Trophoblast cell (in vitro differentiated cells and primary cell): ENCODE measurements around the gene SCNM1.
A peak's percentile ranks its signal among the peaks of the same experiment; 100 is the strongest.
"Not testable (repeated sequence)": the region's sequence is repeated elsewhere in the genome, so short reads cannot be mapped to it uniquely, and the experiment has no call there.

ENCODE experiments used
- DNase-seq, 2 donors: peaks; one replicate each; pipeline ENCODE4 v3.0.0-alpha.2; 2016
- H2AFZ ChIP-seq: 2 replicates; pipeline ENCODE4 v1.6.1; 2013; ENCODE audit warnings: low read length, moderate library complexity, mild to moderate bottlenecking; ENCODE audit not compliant: insufficient read depth, poor library complexity
- H2AK5ac ChIP-seq: 2 replicates; pipeline ENCODE4 v1.6.1; 2013; ENCODE audit warnings: mild to moderate bottlenecking, low read length
- H2BK120ac ChIP-seq: 2 replicates; pipeline ENCODE4 v1.6.1; 2013; ENCODE audit warnings: low read length, mild to moderate bottlenecking, moderate library complexity; ENCODE audit not compliant: insufficient read depth, poor library complexity
- H2BK12ac ChIP-seq: 2 replicates; pipeline ENCODE4 v1.6.1; 2013; ENCODE audit warnings: mild to moderate bottlenecking, low read length, moderate library complexity
- H2BK5ac ChIP-seq: 2 replicates; pipeline ENCODE4 v1.6.1; 2013; ENCODE audit warnings: low read length, low read depth, moderate library complexity, mild to moderate bottlenecking; ENCODE audit not compliant: poor library complexity
- H3K14ac ChIP-seq: 2 replicates; pipeline ENCODE4 v1.6.1; 2013; ENCODE audit warnings: mild to moderate bottlenecking, low read length
- H3K18ac ChIP-seq: 2 replicates; pipeline ENCODE4 v1.6.1; 2013; ENCODE audit warnings: mild to moderate bottlenecking, low read length
- H3K23ac ChIP-seq: 2 replicates; pipeline ENCODE4 v1.6.1; 2013; ENCODE audit warnings: low read length
- H3K27ac ChIP-seq: 2 replicates; pipeline ENCODE4 v1.5.1; 2013; ENCODE audit warnings: low read depth, mild to moderate bottlenecking, inconsistent platforms, low read length, moderate library complexity
- H3K27me3 ChIP-seq: 2 replicates; pipeline ENCODE4 v1.6.1; 2013; ENCODE audit warnings: inconsistent platforms, mild to moderate bottlenecking, low read length, moderate library complexity; ENCODE audit not compliant: insufficient read depth
- H3K36me3 ChIP-seq, 2 experiments: 1 replicate in 1 of 2; 2 replicates in 1 of 2; pipeline ENCODE4 v1.6.1; 2013; ENCODE audit warnings: low read length in 2 of 2, mild to moderate bottlenecking in 2 of 2, moderate library complexity in 1 of 2; ENCODE audit not compliant: insufficient read depth in 2 of 2, control insufficient read depth in 1 of 2
- H3K4ac ChIP-seq: 2 replicates; pipeline ENCODE4 v1.6.1; 2013; ENCODE audit warnings: low read depth, mild to moderate bottlenecking, low read length, moderate library complexity
- H3K4me1 ChIP-seq, 2 experiments: 1 replicate in 1 of 2; 2 replicates in 1 of 2; pipeline ENCODE4 v1.6.1; 2013; ENCODE audit warnings: low read length in 2 of 2, mild to moderate bottlenecking in 2 of 2, moderate library complexity in 1 of 2; ENCODE audit not compliant: insufficient read depth in 2 of 2, control insufficient read depth in 1 of 2
- H3K4me2 ChIP-seq: 2 replicates; pipeline ENCODE4 v1.6.1; 2013; ENCODE audit warnings: inconsistent platforms, mild to moderate bottlenecking, low read length, moderate library complexity
- H3K4me3 ChIP-seq: 2 replicates; pipeline ENCODE4 v1.5.1; 2013; ENCODE audit warnings: mild to moderate bottlenecking, low read depth, low read length, inconsistent platforms
- H3K79me1 ChIP-seq: one replicate; pipeline ENCODE4 v1.6.1; 2013; ENCODE audit warnings: low read length
- H3K79me2 ChIP-seq: 2 replicates; pipeline ENCODE4 v1.6.1; 2013; ENCODE audit warnings: low read length, mild to moderate bottlenecking; ENCODE audit not compliant: control insufficient read depth, insufficient read depth, poor library complexity
- H3K9ac ChIP-seq: 2 replicates; pipeline ENCODE4 v1.6.1; 2013; ENCODE audit warnings: mild to moderate bottlenecking, low read length
- H3K9me3 ChIP-seq: 2 replicates; pipeline ENCODE4 v1.6.1; 2013; ENCODE audit warnings: low read depth, mild to moderate bottlenecking, control low read depth, inconsistent platforms, low read length; ENCODE audit not compliant: insufficient read depth
- H4K12ac ChIP-seq: 2 replicates; pipeline ENCODE4 v1.6.1; 2013; ENCODE audit warnings: low read depth, mild to moderate bottlenecking, low read length, moderate library complexity
- H4K8ac ChIP-seq: 2 replicates; pipeline ENCODE4 v1.6.1; 2013; ENCODE audit warnings: low read depth, mild to moderate bottlenecking, low read length, moderate library complexity
- H4K91ac ChIP-seq: one replicate; pipeline ENCODE4 v1.6.1; 2013; ENCODE audit warnings: low read depth, mild to moderate bottlenecking, low read length, moderate library complexity
- WGBS: extraction: QIAGEN DNeasy Blood & Tissue Kit; methylation state at CpG from one replicate; pipeline ENCODE4 v1.1.7; 2013; ENCODE audit warnings: missing lambda C conversion rate; ENCODE audit not compliant: insufficient read length, insufficient coverage; ENCODE audit errors: extremely low coverage; 5-methylcytosine and 5-hydroxymethylcytosine counted together

SCNM1 gene

DNA sequence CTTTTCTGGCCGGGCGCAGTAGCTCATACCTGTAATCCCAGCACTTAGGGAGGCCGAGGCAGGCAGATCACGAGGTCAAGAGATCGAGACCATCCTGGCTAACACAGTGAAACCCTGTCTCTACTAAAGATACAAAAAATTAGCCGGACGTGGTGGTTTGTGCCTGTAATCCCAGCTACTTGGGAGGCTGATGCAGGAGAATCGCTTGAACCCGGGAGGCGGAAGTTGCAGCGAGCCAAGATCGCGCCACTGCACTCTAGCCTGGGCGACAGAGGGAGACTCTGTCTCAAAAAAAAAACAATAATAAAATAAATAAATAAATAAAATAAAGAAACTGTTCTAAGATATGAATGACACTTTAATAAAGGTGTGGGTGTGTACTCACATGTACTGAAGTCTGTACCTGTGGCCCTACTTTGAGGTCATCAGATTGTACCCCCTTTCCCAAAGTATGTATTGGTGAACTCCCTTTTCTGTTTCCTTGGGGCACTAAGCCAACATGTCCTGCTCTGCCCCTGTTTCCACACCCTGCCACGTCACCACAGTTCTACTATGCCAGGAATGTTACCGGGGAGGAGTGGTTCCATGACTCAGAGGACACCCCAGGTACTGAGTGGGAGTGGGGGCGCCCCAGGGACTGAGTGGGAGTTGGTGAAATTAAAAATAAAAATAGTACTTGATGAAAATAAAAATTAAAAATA lies 29.1 kb downstream of the SCNM1 start:
- Histone ChIP-seq H2BK120ac (peak overlapping the region; percentile 38), H4K8ac (peak overlapping the region; percentile 36), H4K91ac (peak overlapping the region; percentile 61), H3K79me1 (peaks cover 18% of the 10 kb centered on the region), H3K79me2 (peaks cover 13% of the 10 kb centered on the region), H2AK5ac (peak overlapping the region; percentile 30), H3K4ac (peak overlapping the region; percentile 12)
- H3K4me1 ChIP-seq, H3K14ac ChIP-seq, H3K9me3 ChIP-seq, H3K27ac ChIP-seq, H3K36me3 ChIP-seq, H2BK5ac ChIP-seq, H2AFZ ChIP-seq, H3K4me3 ChIP-seq, H3K18ac ChIP-seq, H3K9ac ChIP-seq, H3K23ac ChIP-seq, H3K27me3 ChIP-seq, H4K12ac ChIP-seq, H2BK12ac ChIP-seq, H3K4me2 ChIP-seq: not testable (repeated sequence)
- peak; percentile 80 to 89 for DNase-seq
- WGBS: no CpG with 5 or more reads among the region's 17 CpGs

DNA sequence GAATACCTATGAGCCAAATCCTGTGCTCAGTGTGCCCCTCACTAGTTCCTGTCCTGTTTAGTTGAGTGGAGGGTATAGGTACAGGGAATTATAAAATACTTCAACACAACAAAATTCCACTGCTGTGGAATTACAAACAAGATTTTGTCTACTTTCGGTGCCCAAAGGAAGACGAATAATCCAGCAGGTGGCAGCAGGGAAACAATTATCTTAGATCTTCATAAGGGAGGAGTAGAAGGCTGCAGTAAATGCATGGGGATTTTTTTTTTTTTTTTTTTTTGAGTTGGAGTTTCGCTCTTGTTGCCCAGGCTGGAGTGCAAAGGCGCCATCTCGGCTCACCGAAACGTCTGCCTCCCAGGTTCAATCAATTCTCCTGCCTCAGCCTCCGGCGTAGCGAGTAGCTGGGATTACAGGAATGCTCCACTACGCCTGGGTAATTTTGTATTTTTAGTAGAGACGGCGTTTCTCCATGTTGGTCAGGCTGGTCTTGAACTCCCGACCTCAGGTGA lies 30.4 kb downstream of the SCNM1 start:
- H3K4me2 ChIP-seq: no peak overlapping the region
- no peak overlapping the region for H2AK5ac ChIP-seq
- H2AFZ ChIP-seq: no peak overlapping the region
- no peak overlapping the region for H4K8ac ChIP-seq
- H3K9ac ChIP-seq: no peak overlapping the region
- peak overlapping the region; percentile 18 for H4K91ac ChIP-seq
- no peak overlapping the region for H3K23ac ChIP-seq
- H3K4ac ChIP-seq: no peak overlapping the region
- no peak overlapping the region for H4K12ac ChIP-seq
- peaks cover 18% of the 10 kb centered on the region for H3K79me1 ChIP-seq
- H3K36me3 ChIP-seq: peaks cover 0 to 2% of the 10 kb centered on the region in 2 experiments
- no peaks in the 10 kb centered on the region for H3K27me3 ChIP-seq
- peaks cover 16% of the 10 kb centered on the region for H3K79me2 ChIP-seq
- no peak overlapping the region for H2BK120ac ChIP-seq
- H2BK12ac ChIP-seq: no peak overlapping the region
- WGBS: no CpG with 5 or more reads among the region's 14 CpGs
- H3K9me3 ChIP-seq: no peaks in the 10 kb centered on the region
- H3K4me1 ChIP-seq: peaks cover 4 to 11% of the 10 kb centered on the region in 2 experiments
- H3K14ac ChIP-seq: no peak overlapping the region
- DNase-seq: peak; percentile 82 to 97
- H3K18ac ChIP-seq: no peak overlapping the region
- H3K4me3 ChIP-seq: no peak overlapping the region
- H2BK5ac ChIP-seq: no peak overlapping the region
- peak overlapping the region; percentile 27 for H3K27ac ChIP-seq

DNA sequence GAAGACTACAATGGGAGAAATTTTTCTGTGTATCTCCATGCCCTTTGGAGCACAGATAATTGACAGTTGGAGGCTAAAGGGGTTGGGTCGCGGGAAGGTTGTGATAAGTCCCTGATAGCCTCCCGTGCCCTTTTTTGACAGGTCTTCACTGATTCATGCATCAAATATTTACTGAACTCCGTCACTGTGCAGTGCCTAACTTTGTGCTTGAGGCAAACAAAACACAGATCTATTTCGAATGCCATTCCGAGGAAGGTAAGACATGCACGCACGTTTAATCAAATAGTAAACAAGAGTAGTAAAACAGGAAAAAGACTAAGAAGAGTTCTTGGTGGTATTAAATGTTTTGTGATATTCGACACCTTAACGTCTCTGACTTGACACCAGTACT lies 31.9 kb downstream of the SCNM1 start:
- H3K23ac ChIP-seq: no peak overlapping the region
- H3K4ac ChIP-seq: no peak overlapping the region
- peak overlapping the region; percentile 53 for H3K14ac ChIP-seq
- peak overlapping the region; percentile 69 for H3K18ac ChIP-seq
- H2AK5ac ChIP-seq: no peak overlapping the region
- peak overlapping the region; percentile 63 for H4K12ac ChIP-seq
- H3K4me3 ChIP-seq: peak overlapping the region; percentile 95
- no peaks in the 10 kb centered on the region for H3K9me3 ChIP-seq
- peak overlapping the region; percentile 24 for H2BK12ac ChIP-seq
- no peak overlapping the region for H3K9ac ChIP-seq
- peak; percentile 80 to 94 for DNase-seq
- no peak overlapping the region for H2AFZ ChIP-seq
- peaks cover 7 to 8% of the 10 kb centered on the region in 2 experiments for H3K36me3 ChIP-seq
- peaks cover 25% of the 10 kb centered on the region for H3K79me2 ChIP-seq
- peak overlapping the region; percentile 73 for H2BK5ac ChIP-seq
- H3K4me2 ChIP-seq: peak overlapping the region; percentile 96
- peak overlapping the region; percentile 47 for H4K91ac ChIP-seq
- H4K8ac ChIP-seq: peak overlapping the region; percentile 82
- H3K27ac ChIP-seq: peak overlapping the region; percentile 78
- H2BK120ac ChIP-seq: peak overlapping the region; percentile 66
- no peaks in the 10 kb centered on the region for H3K27me3 ChIP-seq
- peaks cover 4 to 11% of the 10 kb centered on the region in 2 experiments for H3K4me1 ChIP-seq
- WGBS: no CpG with 5 or more reads among the region's 10 CpGs
- H3K79me1 ChIP-seq: peaks cover 18% of the 10 kb centered on the region

DNA sequence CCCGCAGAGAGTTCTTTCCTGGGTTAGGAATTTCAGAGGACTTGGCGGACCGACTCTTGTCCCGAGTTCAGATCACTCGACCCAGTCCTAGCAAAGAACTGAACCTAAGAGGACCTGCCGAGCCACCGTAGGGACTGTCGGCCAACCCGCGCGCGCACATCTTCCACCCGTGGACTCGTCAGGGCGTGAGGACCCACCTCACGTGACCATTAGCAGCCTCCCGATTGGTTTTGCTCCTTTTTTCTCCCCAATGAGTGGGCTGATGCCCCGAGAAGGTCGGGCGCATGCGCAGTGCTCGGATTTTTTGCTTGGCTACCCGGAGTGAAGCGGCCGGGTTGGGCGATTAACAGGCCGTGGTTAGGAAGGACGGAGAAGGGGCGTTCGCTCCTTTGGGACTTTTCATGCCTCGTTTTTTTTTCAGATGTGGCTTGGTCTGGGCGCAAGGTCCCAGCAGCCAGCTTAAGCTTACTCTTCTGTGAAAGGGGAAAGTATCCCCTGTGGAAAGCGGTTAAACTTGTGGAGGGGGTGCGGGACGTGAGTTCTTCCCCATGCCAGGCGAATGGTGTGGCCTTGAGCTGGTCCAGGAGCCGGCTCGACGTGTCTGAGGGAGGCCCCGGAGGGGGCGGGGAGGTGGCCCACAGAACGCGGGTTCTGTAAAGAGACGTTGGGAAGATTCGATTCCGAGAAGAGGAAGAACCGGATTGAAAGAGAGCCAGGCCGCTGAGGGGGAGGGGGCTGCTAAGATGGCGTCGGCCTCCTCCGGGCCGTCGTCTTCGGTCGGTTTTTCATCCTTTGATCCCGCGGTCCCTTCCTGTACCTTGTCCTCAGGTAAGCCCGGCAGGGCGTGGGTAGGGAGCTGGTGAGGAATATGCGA lies 32.5 kb downstream of the SCNM1 start, which contains the start of gene PIP5K1A:
Gene PIP5K1A, plus strand, starts transcription at position 299 of the 874 bp plus-strand sequence. Its CDS starts 445 bp downstream, at position 744.
- no CpG with 5 or more reads among the region's 60 CpGs for WGBS
- peak within 1 kb of the TSS; percentile 82 for H4K12ac ChIP-seq
- peaks cover 30% of the 10 kb centered on the region for H3K79me2 ChIP-seq

More for the DNA sequence above, 32.5 kb downstream of the SCNM1 start, which contains the start of gene PIP5K1A:
- Histone ChIP-seq H4K91ac (peak within 1 kb of the TSS; percentile 67), H3K18ac (peak within 1 kb of the TSS; percentile 83), H3K4me3 (peak within 1 kb of the TSS; percentile 95), H3K36me3 (peaks cover 10 to 14% of the 10 kb centered on the region in 2 experiments), H2AK5ac (peak within 1 kb of the TSS; percentile 19), H2BK12ac (peak within 1 kb of the TSS; percentile 61), H3K4ac (peak within 1 kb of the TSS; percentile 82), H3K23ac (no peak within 1 kb of the TSS), H3K4me2 (peak within 1 kb of the TSS; percentile 96), H3K27me3 (no peaks in the 10 kb centered on the region), H3K27ac (peak within 1 kb of the TSS; percentile 78), H2BK5ac (peak within 1 kb of the TSS; percentile 96), H3K79me1 (peaks cover 18% of the 10 kb centered on the region), H3K4me1 (peaks cover 4 to 11% of the 10 kb centered on the region in 2 experiments), H2AFZ (peak within 1 kb of the TSS; percentile 33), H3K9ac (peak within 1 kb of the TSS; percentile 76), H3K14ac (peak within 1 kb of the TSS; percentile 80), H4K8ac (peak within 1 kb of the TSS; percentile 83), H2BK120ac (peak within 1 kb of the TSS; percentile 66), H3K9me3 (no peaks in the 10 kb centered on the region)
- DNase-seq: peak; percentile 97 to 100
